Stimulated activated CD8-positive, alpha-beta memory T cell treated with anti-CD3 and anti-CD28 coated beads, Interleukin-12 subunit alpha, Interleukin-12 subunit beta, amount 100 ng/mL, for 24 hours (primary cell): Measurements from ENCODE around the gene TTLL3.
"Not testable (repeated sequence)": the region's sequence is repeated elsewhere in the genome, so short reads cannot be mapped to it uniquely, and the experiment has no call there.

Experiments used
- DNase-seq: peaks from one replicate; pipeline ENCODE4 v3.0.0-alpha.2; 2020; ENCODE audit errors: extremely low read depth

TTLL3 gene

GRCh38 chr3:9809615-9810432 lies at the start of gene TTLL3:
Gene TTLL3 (plus strand): TSS chr3:9810262. CDS start chr3:9810662, 400 bp downstream.
- no peak for DNase-seq

GRCh38 chr3:9760779-9761505 lies 49.1 kb upstream of the TTLL3 start:
- no peak for DNase-seq

- DNase-seq = no peak
Measured at GRCh38 chr3:9761919-9762318, 48.1 kb upstream of the TTLL3 start.

GRCh38 chr3:9762871-9763270 lies 47.2 kb upstream of the TTLL3 start:
- no peak for DNase-seq

GRCh38 chr3:9765865-9766264 lies 44.2 kb upstream of the TTLL3 start:
- DNase-seq = no peak

GRCh38 chr3:9767418-9767817 lies 42.6 kb upstream of the TTLL3 start:
- DNase-seq = no peak

- no peak for DNase-seq
Measured at GRCh38 chr3:9768141-9768775, 41.8 kb upstream of the TTLL3 start.

- DNase-seq = no peak
Measured at GRCh38 chr3:9769012-9769411, 41.0 kb upstream of the TTLL3 start.

- DNase-seq = no peak
Measured at GRCh38 chr3:9769426-9770275, 40.4 kb upstream of the TTLL3 start, which contains the start of gene CAMK1. Gene CAMK1 (minus strand): TSS chr3:9769947. CDS start chr3:9767749, 2,198 bp downstream.

GRCh38 chr3:9770276-9770812 lies 39.7 kb upstream of the TTLL3 start:
- no peak for DNase-seq

GRCh38 chr3:9771007-9771406 lies 39.1 kb upstream of the TTLL3 start:
- DNase-seq = not testable (repeated sequence)

GRCh38 chr3:9776896-9777693 lies 33.0 kb upstream of the TTLL3 start:
- no peak for DNase-seq

GRCh38 chr3:9777694-9778021 lies 32.4 kb upstream of the TTLL3 start:
- no peak for DNase-seq

GRCh38 chr3:9778143-9779074 lies 31.7 kb upstream of the TTLL3 start:
- no peak for DNase-seq

- DNase-seq = no peak
Measured at GRCh38 chr3:9779075-9779593, 30.9 kb upstream of the TTLL3 start.

- DNase-seq = no peak
Measured at GRCh38 chr3:9779721-9780457, 30.2 kb upstream of the TTLL3 start.

- DNase-seq = no peak
Measured at GRCh38 chr3:9780458-9780812, 29.6 kb upstream of the TTLL3 start.

GRCh38 chr3:9780910-9781309 lies 29.2 kb upstream of the TTLL3 start:
- DNase-seq = no peak

GRCh38 chr3:9781551-9781950 lies 28.5 kb upstream of the TTLL3 start:
- no peak for DNase-seq
